NOMO-1 treated with DMSO at 0.1 percent for 48 hours (cell line): Measurements from ENCODE around the gene CYTH1.

Source experiments
- DNase-seq: peaks from one replicate; lab custom pipeline; 2025; ENCODE audit not compliant: unreplicated experiment; lab: John Stamatoyannopoulos, UW

Gene CYTH1

DNA sequence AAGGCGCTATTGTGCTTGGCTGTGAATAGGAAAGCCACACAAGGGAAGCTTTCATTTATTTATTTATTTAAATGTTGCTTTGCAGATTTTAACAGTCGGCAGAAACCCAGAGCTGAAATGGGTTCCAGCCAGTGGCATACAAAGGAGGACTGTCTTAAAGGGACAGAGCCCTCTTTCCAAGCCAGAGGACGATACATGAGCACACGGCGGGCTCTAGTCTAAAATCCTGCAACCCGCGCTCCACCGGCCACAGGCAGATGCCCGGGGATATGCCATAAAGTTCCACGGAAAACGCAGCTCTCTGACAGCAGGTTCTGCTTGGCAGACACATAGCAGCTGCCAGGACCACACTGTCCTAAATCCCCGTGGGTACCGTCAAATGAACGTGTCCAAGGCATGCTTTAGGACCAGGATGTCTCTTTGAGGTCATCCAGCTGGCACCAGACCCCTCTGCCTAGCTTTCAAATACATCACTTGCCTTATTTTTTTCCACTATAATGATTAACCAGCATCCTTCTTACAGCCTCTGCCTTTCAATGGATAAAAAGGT is 64.6 kb downstream of the CYTH1 start:
- no peak for DNase-seq

DNA sequence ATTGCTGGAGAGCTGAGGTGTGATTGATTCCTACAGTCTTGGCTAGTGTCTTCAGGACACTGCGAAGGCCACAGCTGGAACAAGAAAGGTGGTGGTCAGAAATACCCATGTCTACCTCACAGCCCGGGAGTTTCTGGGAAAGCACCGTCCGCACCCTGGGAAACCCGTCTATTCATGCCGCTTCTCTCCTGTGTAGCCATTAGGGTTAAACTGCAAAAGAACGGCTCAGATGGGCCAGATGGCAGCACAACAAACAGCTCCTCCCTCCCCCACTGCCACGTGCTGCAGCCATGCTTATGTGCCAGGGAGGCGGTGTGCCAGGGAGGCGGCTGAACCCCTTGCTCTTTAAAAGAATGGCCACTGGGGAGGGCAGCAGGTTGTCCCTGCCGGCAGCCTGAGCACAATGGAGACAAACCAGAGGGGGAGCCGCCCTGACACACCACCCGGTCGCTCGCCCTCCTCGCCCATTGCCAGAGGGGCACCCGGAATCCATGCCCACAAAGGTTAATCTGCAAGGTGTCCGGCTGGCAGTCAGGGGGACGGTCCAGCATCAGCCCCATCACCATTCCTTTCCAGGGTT is 65.2 kb downstream of the CYTH1 start:
- no peak for DNase-seq

DNA sequence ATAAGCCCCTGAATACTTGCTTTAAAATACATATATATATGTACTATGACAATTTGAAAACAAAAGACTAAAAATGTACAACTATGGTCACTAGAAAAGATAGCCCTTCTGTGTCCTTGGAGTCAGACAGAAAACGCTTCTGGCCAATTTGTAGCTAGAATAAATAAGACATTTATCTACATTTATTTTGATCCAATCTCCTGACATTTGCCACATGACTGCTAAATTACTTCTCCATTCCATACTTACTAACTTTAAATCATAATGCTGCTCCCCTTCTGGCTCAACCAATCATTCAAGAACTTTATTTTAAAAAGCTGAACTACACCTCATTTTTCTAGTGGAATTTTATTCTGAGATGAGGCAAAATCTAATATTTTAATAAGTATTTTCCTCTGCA is 65.8 kb downstream of the CYTH1 start:
- DNase-seq = no peak

DNA sequence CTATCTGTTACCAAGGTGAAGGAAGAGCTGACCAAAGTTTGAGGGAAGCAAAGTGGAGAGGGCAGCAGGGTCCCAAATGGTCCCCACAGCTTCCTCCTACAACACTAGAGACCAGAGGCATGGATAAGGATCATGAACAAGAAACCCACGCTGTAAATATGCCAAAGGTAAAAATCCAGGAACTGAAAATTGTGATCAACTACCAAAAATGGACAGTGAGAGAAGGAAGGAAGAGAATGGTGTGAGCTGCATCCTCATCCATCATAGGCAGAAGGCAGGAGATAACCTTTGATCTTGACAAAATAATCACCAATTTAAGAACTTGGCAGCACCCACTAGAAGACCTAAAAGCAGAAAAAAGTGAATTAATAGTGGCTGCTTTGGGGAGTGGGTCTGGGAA is 66.2 kb downstream of the CYTH1 start:
- peak; percentile 30 for DNase-seq

DNA sequence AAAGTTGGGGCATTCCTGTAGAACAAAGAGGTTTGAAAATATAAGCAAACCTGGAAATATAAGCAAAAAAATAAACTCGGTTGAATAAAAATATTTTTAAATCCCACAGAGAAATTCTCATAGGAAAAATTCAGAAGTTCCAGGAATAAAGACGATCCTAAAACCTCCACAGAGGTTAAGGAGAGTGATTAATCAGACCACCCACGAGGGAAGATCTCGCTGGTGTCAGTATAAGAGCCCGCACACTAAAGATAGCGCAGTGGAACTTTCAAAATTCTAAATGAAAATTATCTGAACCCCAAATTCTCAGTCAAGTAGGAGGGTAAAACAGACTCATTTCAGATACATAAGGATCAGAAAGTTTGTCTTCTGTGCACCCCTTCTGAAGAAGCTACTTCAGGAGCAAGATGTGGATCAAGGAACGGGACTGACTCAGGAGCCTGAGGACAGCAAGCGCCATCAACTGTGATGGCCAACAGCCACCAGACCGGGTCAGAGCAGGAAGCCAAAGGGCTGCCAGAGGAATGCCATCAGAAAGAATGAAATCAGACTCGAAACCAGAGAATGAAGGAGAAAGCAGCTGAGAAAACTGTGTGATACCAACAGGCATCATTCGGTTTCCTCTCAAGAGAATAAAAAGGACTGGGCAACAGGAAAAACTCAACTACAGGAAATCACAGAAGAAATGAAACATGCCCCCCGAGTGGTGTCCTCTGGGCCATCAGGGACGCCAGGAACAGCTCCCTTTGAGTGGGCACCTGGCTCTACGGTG is 66.9 kb downstream of the CYTH1 start:
- DNase-seq = no peak

DNA sequence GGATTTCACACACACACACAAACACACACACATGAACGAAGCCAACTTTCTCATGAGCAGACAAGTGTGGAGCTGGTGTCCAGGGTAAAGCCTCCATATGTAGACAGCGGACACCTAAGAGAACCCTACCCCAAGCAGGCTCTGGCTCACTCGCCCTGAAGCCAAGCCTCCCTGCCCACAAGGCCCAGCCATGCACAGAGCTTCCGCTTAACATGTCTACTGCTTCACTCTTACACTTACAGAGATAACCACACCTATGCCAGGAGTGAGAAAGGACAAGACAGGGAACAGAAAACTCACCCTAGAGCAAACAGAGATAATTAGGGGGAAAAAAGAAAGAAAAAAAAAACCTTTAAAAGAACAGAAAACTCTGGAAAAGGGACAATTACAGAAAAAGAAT is 67.5 kb downstream of the CYTH1 start:
- DNase-seq = no peak

DNA sequence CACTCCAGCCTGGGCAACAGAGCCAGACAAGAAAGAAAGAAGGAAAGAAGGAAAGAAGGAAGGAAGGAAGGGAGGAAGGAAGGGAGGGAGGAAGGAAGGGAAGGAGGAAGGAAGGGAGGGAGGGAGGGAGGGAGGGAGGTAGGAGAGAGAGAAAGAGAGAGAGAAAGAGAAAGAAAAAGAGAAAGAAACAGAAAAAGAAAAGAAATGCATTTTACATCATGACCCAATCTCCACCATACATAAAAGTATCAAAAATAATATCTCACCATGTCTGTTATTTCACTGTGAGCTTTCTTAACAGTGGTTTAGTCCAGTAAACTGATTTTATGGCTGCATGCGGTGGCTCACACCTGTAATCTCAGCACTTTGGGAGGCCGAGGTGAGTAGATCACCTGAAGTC is 70.0 kb downstream of the CYTH1 start:
- no peak for DNase-seq

DNA sequence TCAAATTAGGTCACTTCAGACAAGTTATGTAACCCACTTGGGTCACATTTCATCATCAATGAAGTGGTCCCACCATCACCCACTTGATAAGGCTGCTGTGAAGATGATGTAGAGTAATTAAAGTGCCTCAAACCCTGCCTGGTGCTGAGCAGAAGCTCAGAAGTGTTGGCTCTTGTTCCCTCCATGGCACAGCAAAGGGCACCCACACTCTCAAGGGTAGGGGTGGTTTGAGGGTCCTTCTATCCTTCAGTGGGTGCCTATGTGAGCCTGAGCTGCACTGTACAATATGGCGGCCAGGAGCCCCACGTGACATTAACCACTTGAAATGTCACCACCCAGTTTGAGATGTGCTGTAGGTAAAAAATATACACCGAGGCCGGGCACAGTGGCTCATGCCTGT is 71.5 kb downstream of the CYTH1 start:
- DNase-seq = no peak

DNA sequence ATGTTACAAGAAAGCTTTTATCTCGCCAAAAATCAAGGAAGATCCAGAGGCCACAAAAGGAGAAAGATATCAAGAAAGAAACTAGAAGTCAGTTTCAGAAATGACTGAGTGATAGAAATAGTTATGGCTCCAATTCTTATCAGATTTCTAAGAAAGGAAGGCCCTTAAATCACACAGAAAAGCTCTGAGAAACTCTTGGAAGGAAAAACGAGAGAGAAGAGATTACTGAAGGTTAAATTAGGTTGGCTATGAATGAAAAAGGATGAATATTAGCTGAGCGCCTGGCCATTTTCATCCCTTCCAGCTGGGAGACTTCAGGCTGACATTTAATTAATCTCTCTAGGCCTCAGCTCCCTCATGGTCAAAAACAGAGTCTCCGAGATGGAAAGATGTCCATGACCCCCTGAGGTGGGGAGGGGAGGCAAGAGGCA is 72.3 kb downstream of the CYTH1 start:
- DNase-seq = no peak

DNA sequence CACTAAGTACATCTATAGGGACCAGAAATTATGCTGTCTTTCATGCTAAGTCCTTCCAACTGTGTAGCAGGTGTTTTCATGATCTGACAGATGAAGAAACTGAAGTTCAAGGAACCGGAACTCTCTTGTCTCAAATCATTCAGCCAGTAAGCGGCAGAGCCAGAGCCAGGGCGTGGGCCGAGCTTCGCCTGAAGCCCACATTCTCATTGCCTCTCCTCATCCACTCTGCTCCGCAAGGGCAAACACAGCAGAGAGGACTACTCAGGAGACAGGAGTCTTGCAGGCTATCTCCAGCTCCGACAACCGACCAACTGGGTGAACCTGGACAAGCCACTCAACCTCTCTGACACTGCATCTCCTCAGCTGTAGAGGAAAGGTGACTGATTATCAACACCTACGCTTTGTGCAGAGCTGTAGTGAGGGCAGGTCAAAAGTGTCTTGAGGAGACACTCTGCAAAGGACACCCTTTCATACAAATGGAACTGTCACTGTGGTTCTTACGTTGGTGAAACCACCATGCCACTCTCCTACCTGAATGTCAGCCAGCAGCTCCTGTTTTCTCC is 72.9 kb downstream of the CYTH1 start:
- DNase-seq = no peak

DNA sequence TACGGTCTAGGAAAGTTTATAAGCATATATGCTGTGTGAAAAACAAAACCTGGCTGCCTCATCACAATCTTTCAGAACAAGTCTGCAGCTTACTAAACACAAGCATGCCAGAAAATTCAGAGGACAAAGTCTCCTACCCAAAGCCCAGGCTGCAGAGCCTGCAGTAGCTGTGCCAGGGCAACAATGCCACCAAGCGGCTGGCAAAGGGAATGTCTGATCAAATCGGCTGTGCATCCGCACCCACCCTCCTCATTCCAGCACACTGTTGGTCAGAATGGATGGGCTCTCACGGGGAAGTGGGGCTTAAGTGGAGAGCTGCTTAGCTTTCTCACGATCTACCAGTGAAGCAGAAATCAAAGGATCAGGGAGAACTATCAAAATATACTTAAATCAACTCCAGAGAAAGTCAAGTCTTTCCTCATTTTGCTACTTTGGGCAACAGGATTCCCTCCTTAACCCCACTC is 73.5 kb downstream of the CYTH1 start:
- peak; percentile 67 for DNase-seq

DNA sequence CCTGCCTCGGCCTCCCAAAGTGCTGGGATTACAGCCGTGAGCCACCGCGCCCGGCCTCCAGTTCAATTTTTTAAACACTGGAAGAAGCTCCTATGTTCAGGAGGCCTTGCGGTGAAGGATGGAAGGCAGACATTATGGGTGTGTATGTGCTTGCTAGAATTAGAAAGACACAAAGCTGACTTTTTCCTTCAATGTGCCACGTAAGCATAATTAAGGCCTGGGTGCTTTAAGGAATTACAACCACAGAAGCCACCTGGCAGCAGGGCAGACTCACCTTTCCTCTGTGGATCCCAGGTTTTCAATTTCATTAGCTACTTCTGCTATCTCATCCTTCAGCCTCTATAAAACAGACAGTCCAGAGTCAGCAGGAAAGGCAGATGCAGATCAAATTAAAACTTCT is 74.2 kb downstream of the CYTH1 start:
- DNase-seq = no peak

DNA sequence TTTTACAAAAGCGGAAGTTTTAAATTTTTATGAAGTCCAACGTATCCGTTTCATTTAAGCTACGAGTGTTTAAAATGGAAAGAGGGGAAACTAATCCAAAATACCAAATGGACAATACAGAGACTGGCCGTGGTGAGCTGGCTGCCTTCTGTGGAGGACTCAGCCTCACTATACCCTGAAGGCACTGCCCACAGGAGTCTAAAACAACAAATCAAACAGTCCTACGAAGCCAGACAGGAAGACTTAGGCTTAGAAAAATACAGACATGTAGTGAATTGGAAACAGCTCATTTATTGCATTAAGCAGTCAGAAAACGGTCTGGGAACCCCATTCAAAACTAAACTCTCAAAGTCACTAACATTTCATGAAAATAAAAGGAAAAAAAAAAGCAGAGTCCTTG is 75.1 kb downstream of the CYTH1 start:
- DNase-seq = no peak

DNA sequence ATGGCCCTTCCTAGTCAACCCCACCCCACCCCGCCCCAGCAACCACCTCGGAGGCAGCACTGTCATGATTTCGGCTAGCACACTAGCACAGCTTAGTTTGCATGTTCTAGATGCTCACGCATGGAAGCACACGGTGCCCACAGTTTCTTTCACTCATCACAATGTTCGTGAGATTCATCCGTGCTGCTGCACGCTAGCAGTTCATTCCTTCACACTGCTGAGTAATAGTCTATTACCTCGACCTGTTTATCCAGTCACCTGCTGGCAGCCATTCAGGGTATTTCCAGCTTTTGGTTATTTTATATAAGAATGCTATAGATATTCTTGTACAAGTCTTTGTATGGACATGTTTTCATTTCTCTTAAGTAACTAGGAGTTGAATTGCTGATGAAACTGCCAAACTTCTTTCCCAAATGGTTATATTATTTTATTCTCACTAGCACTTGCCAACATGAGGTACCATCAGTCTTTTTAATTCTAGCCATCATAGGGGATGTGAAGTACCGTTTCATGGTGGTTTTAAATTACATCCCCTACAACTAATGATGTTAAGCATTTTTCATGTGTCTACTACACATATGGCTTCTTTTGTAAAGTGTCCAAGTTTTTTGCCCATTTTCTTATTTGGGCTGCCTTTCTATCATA is 75.7 kb downstream of the CYTH1 start:
- no peak for DNase-seq

DNA sequence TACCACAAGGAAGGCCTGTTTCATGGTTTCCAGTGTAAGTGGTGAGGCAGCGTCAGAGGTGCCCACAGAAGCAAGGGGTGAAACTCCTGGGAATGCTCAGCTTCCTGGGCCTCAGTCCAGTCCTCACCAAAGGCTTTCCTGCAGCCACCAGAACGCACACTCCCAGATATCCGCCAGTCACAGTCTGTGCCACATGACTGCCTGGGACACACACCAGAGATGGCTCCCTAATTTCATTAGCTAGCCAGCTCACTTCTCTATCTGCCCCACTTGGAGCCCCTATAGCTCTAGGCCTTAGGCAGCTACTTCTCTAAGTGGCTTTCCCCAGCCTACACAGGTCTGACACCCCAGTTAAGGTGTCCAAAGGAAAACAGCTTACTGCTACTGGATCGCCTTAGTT is 77.0 kb downstream of the CYTH1 start:
- DNase-seq = no peak

DNA sequence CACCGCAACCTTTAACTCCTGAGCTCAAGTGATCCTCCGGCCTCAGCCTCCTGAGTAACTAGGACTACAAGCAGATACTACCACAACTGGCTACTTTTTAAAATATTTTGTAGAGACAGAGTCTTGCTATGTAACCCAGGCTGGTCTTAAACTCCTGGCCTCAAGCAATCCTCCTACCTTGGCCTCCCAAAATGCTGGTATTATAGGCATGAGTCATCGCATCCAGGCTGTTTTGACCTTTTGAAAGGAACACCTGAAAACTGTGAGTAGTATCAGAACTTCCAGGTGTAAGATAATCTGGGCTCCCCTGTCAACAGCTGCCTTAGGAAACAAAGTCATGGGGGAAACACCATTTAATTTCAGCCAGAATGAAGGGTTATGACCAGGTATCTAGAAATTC is 77.5 kb downstream of the CYTH1 start:
- no peak for DNase-seq

DNA sequence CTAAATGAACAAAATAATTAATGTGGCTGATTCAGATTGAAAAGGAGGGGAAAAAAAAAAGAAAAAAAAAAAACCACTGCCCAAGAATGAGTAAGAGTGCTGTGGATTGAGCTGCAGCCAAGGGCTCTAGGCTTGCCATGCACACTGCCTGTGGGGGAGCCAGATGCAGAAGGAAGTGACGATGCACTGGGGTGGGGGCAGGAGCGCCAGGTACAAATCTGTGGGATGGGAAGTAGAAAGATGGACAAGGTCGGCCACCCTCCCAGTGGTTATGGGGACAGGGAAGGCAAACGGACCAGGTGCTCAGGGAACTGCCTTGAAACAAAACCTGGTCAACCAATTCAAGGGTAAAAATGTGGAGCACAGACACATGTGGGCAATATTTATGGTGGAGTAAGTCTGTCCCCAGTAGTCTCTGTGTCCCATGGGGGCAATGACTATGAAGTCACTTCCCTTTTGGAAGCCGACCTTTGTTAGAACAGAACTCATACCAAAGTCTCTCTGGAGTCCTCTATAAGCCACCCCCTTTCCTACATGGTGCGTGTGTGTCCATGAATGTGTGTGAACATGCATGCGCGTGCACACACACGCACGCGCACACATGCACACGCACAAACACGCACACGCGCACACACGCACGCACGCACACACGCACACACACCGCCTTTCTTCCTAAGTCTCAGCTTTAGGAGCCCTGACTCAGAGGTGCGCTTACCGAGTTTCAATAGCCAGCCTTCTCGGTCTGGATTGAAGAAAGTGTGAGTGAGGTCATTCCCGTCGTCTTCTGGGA is 84.3 kb downstream of the CYTH1 start:
- DNase-seq = no peak

DNA sequence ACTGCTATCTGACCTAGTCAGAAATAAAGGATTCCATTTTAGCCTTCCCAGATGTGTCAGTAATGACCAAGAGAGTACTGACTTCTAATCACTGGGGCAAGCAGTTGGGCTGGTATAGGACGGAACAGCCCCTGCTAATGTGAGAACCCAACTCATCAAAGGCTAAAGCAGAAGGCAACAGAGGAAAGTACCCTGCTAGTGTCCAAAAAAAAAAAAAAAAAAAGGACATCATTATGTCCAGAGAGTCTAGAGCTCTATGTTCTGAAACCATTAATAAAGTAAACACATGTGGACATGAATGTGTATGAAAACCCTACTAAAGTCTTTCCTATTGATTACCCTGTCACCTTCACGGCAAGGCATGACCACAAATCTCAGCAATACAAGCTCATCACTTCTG is 85.0 kb downstream of the CYTH1 start:
- no peak for DNase-seq

DNA sequence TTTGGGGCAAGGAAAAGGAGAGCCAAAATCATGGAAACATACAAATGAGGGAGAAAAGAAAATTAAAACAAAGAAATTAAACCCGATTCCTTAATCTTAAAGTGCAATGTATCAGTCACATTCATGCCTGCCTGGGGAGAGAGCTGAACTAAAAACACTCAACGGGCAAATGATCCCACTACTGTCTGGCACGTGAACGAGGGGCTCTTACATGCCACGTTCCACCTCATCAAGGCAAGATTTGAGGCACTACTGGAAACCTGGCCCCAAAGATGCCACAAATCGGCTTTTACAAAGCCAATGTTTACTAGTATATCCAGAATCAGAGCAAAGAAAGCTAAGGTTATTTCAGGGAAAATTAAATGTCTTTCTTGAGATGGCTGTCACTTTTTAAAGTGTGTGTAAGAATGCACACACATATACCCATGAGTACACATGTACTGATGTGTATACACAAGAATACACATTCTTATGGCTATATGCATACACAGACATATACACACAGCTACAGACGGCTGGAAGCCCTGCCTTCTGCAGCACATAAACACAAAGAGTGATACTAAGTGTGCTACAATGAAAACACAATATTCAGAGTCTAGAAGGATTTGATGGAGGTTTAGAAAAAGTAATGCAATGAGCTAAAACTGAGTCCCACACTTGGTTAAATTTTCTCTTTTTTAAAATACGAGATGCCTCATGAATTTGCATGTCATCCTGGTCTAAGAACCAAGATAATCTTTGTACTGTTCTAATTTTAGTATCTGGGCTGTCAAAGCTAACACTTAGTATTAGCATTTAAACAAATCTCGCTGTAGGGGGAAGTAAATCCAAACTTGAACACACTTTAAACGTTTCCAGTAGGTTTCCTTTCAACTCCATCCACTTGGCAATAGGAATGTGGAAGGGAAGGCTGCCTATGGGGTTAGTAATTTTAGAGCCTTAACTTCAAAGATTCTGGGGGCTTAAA is 85.8 kb downstream of the CYTH1 start:
- DNase-seq = no peak
